GM12874 (cell line): ENCODE data around the gene STK17A.

Source experiments
- TF ChIP-seq, protein P1 (sequence below): IDR thresholded peaks from 2 replicates; pipeline ENCODE4 v1.5.1; 2011; ENCODE audit warnings: low read depth, mild to moderate bottlenecking, control low read depth, low read length, moderate library complexity; ENCODE audit not compliant: insufficient read depth

Gene STK17A

DNA sequence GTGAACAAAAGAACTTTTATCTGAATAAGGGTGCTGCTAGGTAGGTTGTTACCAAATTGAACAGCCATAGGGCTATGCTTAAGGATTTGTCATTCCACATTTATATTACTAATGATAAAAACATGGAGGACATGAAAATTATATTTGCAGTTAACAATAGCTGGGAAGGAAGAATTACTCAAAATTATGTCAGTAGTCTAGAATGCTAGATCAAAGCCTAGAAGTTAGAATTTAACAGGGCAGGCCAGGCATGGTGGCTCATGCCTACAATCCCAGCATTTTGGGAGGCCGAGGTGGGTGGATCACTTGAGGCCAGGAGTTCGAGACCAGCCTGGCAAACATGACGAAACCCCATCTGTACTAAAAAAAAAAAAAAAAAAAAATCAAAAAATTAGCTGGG, 9.4 kb downstream of the STK17A start:
- TF ChIP-seq, protein P1, sequence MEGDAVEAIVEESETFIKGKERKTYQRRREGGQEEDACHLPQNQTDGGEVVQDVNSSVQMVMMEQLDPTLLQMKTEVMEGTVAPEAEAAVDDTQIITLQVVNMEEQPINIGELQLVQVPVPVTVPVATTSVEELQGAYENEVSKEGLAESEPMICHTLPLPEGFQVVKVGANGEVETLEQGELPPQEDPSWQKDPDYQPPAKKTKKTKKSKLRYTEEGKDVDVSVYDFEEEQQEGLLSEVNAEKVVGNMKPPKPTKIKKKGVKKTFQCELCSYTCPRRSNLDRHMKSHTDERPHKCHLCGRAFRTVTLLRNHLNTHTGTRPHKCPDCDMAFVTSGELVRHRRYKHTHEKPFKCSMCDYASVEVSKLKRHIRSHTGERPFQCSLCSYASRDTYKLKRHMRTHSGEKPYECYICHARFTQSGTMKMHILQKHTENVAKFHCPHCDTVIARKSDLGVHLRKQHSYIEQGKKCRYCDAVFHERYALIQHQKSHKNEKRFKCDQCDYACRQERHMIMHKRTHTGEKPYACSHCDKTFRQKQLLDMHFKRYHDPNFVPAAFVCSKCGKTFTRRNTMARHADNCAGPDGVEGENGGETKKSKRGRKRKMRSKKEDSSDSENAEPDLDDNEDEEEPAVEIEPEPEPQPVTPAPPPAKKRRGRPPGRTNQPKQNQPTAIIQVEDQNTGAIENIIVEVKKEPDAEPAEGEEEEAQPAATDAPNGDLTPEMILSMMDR, result no peak

DNA sequence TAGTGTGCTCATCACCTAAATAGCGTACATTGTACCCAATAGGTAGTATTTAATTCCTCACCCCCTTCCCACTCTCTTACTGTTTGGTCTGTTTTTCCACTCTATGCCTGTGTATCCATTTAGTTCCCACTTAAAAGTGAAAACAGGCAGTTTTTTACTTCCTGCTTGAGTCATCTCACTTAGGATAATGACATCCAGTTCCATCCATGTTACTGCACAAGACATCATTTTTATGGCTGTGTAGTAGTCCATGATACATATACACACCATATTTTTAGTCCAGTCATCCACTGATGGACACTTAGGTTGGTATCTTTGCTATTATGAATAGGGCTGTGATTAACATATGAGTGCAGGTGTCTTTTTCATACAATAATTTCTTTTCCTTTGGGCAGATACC, 10.1 kb downstream of the STK17A start:
- TF ChIP-seq, protein P1, result no peak

- TF ChIP-seq, protein P1, result no peak
These were observed 11.1 kb downstream of the STK17A start for GRCh38 chr7:43594020-43594419.

DNA sequence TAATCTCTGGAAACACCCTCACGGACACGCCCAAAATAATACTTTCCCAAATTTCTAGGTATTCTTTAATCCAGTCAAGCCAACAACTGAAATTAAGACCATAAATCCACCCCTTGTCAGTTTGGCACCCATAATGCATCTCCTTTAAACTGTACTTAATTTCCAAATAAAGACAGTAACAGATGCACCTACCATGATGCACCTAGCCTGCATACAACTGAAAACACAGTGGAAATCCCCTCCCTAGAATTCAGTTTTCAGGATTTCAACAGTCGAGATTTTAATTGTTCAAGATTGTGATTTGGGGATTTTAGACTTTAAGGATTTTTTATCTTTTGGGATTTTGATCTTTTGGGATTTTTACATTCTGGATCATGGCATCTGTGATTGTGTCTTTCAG, 17.1 kb downstream of the STK17A start:
- TF ChIP-seq, protein P1, result no peak

DNA sequence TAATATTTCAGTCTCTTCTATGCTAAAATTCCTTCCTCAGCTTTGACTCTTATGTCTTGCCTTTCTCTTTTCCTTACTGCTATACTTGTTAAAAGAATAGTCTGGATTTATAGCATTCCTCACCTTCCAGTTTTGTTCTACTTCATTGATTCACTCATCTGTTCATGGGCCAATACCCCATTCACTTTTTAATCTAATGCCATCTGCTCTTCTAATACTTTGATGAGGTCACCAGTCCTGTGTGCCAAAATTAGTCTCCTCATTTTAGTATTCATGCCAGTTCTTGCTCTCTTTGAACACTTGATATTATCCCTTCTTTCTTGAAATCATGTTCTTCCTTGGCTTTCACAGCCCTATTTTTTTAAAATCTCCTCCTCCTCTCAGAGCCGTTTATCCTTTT, 19.3 kb downstream of the STK17A start:
- TF ChIP-seq, protein P1, result no peak

DNA sequence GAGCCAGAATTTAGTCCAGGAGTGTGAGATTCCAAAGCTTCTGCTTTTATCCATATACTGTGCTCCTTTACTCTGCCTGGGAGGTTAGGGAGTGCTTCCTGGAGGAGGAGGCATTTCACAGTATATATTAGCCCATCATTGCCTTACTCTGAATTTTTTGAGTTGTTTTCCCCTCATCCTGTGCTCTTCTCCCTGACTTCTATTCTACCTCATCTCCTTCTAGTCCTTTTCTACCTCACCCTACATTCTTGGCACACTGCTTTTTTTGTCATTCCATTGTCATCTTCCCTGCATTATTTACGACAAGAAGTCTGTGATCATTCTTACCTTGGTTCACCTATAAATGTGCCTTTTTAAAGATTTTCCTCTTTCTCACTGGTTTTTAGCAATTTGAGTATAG, 21.3 kb downstream of the STK17A start:
- TF ChIP-seq, protein P1, result no peak

DNA sequence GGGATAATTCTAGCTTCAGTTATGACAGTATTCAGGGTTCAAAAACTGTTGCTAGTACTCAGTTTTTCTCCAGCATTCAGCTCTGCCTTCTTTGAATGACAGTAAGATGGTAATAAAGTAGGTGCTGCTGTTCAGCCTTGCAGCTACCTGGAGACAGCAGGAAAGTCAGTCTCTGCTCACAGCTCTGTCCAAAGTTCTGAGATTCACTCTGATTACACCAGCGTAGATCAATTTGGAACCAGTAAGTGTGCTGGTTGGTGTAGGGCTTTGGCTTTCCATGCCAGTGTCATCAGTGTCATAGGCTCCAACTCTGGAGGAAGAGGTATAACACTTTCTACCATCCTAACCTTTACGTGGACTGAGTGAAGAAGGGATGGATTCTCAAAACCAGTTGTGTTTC, 26.2 kb downstream of the STK17A start:
- TF ChIP-seq, protein P1, result no peak

GRCh38 chr7:43612128-43612527, 29.2 kb downstream of the STK17A start:
- TF ChIP-seq, protein P1, result no peak
